ENCODE data around the gene RLN2.

The RLN2 gene

GRCh38 chr9:5269249-5269715, 35.2 kb downstream of the RLN2 start:
- no peak for DNase-seq (ENCODE audit: low read depth, low spot score)

DNA sequence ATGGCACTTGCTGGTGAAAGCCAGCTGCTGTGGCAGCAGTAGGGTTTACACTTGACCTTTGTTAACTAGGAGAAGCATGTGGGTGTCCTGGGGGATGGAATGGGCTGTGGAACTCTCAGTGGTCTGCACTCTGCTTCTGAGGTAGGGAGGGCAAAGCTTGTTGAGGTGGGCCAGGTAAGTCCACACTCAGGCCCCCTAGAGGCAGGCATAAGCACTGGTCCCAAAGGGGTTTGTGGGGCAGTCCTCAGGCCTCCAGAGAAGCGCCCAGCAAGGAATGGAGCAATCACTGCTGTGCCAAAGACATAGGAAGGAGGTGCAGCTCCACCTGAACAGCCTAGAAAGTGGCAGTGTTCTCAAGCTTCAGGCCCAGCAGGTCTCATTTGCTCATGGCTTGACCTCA, 38.6 kb downstream of the RLN2 start:
- DNase-seq (ENCODE audit: low read depth, low spot score), result no peak

DNA sequence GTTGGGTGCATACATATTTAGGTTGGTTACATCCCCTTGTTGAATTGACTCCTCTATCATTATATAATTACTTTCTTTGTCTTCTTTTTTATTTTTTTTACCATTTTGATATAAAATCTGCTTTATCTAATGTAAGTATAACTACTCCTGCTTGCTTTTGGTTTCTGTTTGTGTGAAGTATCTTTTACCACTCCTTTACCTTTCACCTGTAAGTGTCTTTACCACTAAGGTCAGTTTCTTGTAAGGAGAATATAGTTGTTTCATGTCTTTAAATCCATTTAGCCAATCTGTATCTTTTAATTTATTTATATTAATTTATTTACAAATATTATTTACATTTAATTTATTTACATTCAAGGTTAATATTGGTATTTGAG, 40.3 kb downstream of the RLN2 start:
- no peak for DNase-seq (ENCODE audit: low read depth, low spot score)

- no peak for DNase-seq (ENCODE audit: low read depth, low spot score)
Measured at GRCh38 chr9:5263351-5264218, 40.9 kb downstream of the RLN2 start.

All from activated naive CD8-positive, alpha-beta T cell treated with anti-CD3 and anti-CD28 coated beads, Interleukin-2, amount 50 U/mL, for 16 hours (primary cell).